Mucosa of gallbladder (tissue), 1 donor: ENCODE results near the gene GRIK3. TPM values are rescaled to one million over a fixed set of nuclear protein-coding genes. Genes with fewer than 3 reads are reported as not detected.

Experiments
- DNase-seq: peaks from one replicate; pipeline ENCODE4 v3.0.0-alpha.2; 2020; ENCODE audit warnings: low spot score
- total RNA-seq: library from RNA; stranded (reverse); gene quantifications from one replicate; pipeline ENCODE4 v1.2.1, GENCODE V29; 2021
- donor health status: DM: no; HTN: no; CAD: no.

Gene GRIK3
- total RNA-seq, 1 donor from 2014 or later = 1.1 TPM

DNA sequence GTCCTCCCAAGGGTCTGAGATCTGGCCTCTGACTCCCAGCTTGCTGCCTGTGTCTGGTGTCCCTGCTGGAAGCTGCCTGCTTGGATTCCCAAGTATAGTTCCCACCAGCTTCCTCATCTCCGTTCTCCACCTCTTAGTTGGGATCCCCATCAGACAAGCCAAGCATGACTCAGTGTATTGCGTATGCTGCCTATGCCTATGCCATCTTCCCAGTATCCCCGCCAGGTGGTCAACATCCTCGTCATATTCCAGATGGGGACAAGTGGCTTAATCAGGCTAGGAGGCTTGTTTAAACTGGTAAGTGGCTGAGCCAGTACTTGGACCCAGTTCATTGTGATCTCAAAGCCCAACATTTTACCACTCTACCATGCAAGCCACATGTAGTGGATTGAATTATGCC is 204.4 kb downstream of the GRIK3 start:
- no peak for DNase-seq

DNA sequence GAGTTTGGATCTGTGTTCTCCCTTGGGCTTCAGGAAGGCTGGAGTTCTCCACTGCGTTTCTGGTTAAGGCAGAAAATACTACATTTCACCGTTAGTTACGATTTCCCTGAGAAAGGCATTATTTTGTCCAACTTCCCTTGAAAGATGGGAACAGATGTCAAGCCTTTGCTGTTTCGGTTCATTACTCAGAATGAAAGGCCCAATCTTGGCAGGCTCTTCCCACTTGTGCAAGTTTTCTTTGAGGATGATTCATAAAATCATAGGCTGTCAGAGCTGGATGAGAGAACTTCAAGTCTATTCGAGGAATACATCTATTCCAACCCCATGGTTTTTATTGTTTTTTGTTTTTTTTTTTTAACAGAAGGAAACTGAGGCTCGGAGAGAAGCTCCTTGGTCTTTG is 205.2 kb downstream of the GRIK3 start:
- DNase-seq = no peak

DNA sequence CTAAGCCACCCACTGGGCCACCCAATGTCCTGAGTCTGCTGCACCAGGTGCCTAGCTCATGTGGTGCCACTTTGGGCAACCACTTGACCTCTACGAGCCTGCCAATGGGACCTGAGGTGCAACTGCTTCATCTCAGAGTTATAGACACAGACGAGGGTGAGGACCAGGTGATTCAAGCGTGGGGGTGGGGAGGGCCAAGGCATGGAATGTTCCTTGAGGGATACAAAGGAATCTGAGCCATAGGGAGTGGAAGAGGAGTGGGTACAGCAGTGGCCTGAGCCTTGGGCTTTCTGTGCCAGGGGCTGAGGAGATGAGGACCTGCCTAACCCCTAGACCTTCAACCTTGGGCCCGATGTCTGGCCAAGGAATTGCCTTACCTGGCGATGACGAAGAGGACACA is 209.1 kb downstream of the GRIK3 start:
- no peak for DNase-seq

DNA sequence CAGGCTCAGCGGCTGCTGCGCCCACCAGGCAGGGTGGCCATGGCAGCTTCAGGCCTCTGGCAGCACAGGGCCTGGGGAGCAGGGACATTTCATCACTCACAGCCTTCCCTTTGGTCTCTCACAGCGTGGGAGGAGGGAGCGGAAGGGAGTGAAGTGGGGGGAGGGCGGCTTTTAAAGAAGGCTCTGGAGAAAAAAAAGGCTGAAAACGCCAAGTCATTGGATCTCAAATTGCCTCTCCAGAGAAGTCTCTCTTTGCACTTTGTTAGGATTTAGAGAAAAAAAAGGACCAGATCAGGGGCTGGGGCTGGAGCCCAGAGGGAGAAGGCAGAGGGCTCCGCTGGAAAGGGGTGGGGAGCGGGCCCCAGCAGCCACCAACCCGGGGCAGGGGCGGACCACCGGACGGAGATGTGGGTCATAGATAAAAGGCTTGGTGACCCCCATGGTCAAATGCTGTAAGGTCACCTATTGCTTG is 209.9 kb downstream of the GRIK3 start:
- no peak for DNase-seq

DNA sequence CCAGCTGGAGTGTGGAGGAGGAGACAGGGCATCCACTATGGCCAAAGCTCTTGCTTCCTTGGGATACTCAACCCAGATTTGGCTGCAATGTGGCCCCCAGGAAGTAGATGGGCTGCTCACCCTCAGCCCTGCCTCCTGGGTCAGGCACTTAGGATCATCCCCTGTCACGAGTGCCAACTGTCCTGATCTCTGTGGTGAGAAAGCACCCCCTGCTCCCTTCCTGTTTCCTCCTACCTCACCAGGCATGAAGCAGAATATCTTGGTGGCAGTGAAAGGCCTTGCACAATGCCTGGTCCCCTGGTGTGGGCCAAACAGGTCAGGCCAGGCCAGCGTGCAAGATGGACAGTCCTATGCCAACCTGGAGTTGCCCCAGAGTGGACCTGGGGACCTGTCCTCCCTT is 211.7 kb downstream of the GRIK3 start:
- DNase-seq = no peak

DNA sequence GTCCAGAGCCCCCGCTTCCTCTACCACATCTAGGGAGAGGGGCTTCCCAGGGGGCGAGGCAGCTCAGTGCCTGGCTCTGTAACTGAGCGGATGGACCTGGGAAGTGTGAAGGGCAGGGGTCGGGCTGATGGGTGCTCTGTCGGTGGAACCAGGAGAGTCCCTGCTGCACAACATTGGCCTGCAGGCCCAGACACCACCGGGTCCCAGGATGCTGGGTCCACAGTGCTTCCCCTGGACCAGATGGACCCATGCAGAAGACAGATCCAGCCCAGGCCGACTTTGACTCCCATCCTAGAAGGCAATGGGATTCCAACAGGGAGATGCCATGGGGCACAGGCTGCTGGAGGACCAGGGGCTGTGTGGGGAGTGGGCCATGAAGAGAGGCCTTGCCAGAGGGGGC is 212.9 kb downstream of the GRIK3 start:
- no peak for DNase-seq

DNA sequence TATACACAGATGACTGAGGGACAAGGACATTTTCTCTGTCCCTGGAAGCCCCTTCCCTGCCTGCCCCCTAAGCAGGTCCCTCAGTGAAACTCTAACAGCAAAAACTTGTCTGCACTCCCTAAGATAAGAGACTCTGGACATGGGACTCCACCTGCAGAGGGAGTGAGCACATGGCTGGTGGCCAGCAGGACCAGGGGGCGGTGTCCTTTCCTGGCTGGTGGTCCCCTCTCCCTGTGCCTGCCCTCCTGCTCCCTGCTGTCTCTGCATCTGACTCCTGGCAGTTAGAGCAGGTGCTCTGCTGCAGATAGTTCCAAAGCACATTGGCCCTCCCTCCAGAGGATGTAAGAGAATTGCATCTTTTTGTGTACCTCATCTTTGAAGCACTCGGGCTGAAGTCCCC is 215.5 kb downstream of the GRIK3 start:
- no peak for DNase-seq

DNA sequence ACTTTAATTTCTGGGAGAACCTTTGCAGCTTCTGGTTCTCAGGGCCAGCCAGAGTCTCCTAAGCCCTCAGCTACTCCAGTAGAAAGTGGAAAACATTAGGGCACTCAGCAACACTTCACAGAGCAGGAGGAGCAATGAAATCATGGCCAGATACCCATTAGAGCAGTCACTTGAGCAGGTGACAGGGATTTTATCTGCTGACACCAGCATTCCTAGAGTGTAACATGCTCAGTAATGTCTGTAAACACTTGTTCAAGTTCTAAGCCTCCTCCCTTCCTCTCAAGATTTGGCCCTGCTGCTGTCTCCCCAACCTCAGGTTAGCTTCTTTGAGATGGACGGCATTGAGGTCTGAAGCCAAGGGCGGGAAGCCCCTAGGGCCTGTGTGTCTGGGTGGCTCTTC is 218.0 kb downstream of the GRIK3 start:
- DNase-seq = no peak

DNA sequence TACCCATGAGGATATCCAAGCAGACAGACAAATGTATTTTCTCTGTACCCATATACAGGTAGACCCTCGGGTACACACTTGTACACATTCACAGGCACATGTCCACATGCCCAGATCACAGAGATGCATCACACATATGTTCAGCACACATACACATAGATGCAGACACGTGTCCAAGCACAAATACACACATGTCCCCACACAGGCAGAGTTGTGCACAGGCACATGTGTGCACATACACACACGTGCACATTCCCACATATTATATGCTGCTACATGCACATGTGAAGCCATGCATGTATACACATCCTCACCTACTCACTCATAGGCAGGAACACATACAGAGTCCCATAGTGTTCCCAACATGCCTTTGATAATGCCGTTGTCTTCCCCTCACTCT is 219.5 kb downstream of the GRIK3 start:
- DNase-seq = no peak

DNA sequence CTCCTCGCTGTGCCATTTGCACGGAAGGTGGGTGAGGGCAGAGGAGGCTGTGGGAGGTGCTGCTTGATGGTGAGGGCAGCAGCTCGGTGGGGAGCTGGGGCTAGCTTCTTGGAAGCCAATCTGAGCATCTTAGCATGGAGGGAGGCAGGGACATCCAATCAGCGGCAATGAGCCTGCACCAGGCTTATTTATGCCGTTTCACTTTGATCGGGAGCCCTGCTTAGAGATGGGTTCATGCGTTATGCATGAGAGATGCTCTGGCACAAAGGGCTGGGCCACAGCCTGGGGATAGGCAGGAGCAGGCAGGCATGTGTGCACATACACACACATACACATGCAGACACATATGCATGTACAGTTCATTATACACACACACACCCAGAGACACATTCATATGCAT is 220.2 kb downstream of the GRIK3 start:
- DNase-seq = no peak

DNA sequence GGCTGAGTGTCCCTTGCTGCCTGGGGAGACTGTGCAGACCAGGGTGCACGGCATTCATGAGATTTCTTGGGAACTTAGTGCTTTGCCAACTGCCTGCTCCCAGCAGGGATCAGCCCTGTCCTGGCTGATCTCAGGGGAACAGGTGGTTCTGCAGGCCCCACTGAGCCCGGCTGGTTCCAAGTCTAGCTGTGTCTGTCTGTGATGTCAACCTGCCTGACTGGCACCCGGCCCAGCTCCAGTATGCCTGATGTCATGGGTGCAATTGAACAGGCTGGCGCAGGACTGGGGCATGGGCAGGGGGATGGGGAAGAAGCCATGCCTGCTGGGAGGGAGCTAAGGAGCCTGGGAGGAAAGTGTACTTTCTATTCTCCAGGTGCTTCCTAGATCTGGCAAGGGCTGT is 227.1 kb downstream of the GRIK3 start:
- DNase-seq = peak; percentile 16

DNA sequence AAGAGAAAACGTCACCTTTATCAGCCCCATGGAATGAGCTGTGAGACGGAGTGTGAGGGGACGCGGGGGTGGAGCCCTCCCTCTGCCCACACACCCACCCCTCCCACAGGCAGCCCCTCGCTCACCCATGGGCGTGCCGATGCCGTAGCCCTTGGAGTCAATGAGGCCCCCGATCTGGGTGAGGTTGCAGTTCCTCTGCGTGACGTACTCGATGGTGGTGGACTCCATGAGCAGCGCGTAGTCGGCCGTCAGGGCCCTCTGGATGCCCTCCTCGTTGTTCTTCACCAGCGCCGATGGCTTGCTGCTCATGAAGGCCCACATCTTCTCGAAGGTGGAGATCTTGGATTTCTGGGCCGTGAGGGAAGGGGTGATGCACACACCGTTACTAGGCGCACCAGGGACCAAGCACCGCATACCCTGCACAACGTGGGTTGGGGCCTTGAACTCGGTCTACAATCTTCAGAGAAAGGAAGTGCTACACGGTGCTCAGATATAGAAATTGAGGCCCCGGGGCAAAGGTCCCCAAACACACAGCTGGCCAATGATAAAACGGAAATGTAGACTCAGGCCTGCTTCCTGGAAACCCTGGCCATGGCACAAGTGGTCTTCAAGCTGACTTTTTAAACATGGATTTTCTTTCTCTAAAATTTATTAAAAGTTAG is 228.2 kb downstream of the GRIK3 start:
- DNase-seq = no peak

DNA sequence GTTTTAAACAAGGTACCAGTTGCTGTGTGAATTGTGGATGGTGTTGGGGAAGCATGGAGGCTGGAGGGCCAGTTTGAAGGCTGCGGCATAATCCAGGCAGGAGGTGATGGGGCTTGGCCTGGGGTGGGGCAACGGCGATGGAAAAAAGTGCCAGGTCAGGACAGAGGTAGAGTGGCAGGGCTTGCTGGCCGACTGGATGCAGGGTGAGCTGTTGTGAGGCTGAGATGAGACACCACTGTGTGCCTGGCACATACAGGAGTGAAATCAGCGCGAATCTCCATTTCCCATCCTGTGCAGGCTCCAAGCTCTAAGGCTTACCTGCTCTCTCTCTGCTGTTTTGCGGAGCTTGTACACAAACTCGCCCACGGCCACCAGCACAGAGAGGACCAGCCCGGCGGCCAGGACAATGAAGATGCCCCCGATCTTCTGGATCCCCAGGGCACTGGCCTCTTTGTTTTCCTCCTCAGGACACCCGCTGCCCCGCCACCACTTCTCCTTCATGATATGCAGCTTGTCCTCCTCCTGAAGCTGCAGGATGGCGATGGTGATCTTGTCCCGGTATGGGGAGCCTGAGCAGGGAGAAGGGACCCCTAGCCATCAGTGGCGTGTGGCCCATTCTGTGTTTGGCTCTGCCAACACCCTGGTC is 229.5 kb downstream of the GRIK3 start:
- no peak for DNase-seq

DNA sequence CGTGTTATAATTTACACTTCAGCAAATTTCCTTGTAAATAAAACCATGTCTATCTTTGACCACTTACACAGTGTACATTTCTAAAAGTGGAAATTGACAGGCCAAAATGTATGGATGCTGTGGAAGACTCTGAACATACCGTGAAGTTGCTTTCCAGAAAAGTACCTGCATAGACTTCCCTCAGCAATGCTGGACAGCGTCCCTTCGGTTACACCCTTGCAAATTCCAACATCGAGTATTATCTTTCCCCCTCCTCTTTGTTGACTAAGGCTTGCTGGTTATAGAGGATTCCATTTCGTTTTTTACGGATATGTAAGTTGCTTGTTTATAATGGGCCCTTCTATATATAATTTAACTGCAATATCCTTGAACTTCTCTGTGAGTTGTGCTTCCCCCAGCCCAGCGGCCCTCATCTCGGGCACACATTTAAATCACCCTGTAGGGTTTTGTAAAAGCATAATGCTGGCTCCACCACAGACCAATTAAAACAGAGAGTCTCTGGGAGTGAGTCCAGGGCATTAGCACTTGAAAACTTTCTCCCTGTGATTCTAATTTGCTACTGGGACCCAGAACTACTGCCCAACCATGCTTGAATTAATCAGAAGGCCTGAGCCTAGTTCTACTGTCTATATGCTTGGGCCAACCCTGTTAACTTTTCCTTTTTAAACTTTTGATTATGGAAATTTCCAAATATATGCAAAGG is 230.3 kb downstream of the GRIK3 start:
- DNase-seq = no peak

DNA sequence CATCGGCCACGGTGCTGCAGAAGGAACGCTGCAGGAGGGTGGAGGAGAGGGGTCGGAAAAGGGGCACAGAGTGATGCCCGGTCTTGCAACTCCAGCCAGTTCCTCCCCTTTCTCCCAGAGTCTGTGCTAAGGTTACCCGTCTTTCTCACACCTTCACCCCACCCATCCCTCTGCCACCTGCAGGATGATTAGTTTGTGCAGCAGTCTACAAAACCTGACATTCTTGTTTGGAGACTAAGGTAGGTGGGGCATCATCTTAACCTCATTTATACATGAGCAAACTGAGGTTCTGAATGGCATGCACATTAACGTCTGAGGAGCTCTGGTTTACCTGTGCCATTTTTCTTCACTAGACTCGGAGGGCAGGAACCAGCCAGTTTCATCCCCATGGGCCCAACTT is 232.3 kb downstream of the GRIK3 start:
- no peak for DNase-seq

DNA sequence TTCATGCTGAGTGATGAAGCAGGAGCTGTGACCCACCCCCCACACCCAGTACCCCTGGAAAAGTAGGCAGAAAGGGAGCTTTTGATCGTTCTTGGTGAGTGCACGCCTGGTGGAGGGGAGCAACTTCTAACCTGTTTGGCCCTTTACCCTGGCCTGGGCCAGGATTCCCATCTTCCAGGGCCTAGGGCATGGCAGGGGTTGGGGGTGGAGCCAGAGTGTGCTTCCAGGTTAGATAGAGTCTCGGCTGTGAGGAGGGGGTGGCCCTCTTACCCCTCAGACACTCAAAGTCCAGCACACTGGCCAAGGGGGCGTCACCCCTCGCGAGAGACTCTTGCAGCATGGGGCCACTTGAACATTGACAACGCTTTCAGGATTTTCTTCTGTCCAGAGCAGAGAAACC is 236.6 kb downstream of the GRIK3 start:
- no peak for DNase-seq

DNA sequence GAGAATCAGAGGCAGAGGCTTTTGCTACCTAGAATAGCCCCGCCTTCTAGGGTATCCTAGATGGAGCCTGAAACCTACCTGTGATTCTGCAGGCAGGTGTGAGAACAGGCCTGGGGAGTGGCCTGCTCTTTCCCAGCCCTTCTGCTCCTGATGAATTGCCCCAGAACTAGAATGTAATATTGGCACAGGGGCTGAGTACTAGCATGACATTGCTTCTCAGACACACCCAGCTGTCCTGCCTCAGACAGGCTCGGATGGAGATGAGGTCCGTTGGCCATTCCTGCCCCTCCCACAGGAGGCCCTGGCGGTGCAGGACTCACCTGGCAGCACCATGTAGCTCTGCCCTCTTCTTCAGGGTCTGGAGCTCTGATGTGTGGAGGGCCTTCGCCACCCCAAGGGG is 237.6 kb downstream of the GRIK3 start:
- DNase-seq = no peak

DNA sequence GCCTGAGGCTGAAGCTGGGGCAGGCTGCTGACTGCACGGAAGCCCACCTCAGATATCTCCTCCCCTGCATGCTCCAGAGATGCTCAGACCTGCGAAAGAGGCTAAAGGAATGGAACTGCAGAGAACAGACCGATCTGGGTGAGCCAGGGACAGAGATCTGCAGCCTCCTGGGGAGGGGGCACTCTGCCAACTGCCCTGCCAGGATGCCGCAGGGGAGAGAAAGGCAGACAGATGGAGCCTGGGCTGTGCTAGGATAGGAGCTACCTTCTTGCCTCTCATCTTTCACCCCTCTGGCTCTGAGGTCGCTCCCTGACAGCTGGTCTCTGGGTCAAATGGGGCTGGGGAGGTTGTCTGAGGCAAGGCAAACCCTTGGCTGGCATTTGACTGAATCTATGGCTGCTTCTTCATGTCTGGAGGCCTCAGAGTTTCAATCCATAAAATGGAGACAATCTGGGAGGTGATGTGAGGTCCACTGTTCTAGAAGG is 238.2 kb downstream of the GRIK3 start:
- no peak for DNase-seq

DNA sequence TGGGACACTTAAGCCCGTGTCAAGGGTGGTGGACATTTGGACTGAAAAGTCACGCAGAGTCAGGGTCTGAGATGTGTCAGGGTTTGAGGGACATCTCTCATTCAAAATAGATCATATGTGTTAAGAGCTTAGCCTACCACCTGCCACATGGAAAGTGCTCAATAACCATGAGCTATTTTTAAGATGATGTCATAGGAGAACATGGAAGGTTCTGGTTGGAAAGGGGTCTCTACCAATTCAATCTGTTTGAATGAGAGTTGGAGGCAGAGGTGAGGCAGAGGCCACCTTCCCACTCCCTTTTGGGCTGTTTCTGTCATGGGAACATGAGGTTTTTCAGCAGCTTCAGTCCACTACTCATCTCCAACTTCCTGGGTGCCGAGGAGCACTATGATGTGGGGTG is 239.9 kb downstream of the GRIK3 start:
- no peak for DNase-seq

DNA sequence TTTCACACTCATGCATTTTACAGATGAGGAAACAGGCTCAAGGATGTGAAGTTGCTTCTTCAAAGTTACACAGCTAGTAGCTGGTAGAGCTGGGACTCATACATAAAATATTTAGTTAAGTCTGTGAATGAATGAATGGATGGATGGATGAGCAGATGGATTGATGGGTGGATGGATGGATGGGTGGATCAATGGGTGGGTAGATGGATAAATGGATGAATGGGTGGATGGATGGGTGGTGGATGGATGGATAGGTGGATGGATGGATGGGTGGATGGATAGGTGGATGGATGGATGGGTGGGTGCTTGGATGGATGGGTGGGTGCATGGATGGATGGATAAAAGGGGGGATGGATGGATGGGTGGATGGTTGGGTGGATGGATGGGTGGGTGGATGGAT is 240.9 kb downstream of the GRIK3 start:
- DNase-seq = no peak

DNA sequence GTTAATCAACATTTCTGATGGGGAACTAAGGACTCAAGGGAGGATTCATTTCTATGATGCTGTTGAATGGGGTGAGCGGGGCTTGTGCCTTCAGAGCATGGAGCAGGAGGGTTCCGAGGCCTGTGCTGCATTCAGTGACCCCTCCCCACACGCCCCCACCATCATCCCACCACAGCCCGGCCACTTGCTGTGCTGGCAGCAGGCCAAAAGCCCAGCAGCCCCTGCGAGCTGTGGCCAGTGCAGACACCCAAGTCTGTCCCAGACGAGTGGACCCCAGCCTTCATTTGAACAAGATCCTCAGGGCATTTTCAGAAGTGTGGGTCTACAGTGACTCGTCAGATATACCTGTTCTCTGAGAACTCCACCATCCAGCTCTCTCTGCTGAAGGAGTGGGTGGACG is 242.0 kb downstream of the GRIK3 start:
- DNase-seq = no peak

DNA sequence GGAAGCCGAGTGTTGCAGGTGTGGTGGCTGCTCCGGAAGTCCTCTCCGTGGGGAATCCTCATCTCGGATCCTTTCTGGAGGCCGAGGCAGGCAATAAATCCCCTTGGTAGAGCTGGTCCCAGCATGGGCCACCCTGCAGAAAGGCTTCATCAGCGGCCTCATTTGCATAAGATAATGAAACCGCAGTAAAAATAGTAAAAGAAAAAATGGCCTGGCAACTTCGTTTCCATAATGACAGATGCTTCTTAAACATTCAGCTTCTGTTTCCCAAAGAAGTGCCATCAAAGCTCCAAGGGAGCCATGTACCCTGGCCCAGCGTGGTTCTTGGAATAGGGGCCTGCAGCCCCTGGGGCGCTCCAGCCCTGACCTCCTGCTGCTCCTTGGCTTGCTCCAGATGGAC is 244.1 kb downstream of the GRIK3 start:
- DNase-seq = no peak

DNA sequence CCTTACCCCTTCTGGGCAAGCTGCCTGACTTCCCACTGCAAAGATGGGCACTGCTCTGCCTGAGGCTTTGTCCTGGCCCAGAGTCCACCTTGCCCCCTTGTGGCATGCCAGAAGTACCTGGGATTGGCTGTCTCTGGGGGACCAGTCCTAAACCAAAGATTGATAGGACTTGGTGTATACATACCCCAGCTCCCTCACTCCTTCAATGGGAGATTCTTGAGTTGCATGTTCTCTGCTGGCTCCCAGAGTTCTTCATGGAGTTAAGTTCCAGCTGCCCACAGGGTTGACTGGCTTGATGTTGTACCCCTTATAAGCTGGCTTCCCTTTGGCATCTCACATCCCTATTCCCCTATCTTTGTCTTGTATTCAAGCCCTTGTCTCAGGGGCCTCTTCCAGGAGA is 244.8 kb downstream of the GRIK3 start:
- no peak for DNase-seq
